KMS-11 (cell line): ENCODE measurements around the gene LNPK.

Source experiments
- H2AFZ ChIP-seq: fragments of 200-600 bp; sonication (generic); 2 replicates; pipeline ENCODE4 v1.6.1; 2016; ENCODE audit warnings: antibody characterized with exemption, mixed run types, low read depth
- H3K27ac ChIP-seq: fragments of 200-600 bp; sonication (generic); 2 replicates; pipeline ENCODE4 v1.6.1; 2016; ENCODE audit warnings: mild to moderate bottlenecking, mixed run types
- H3K27me3 ChIP-seq: fragments of 200-600 bp; sonication (generic); 2 replicates; pipeline ENCODE4 v1.6.1; 2017; ENCODE audit warnings: mild to moderate bottlenecking, low read depth, mixed run types, moderate library complexity; ENCODE audit not compliant: insufficient read depth
- H3K36me3 ChIP-seq: fragments of 200-600 bp; sonication (generic); 2 replicates; pipeline ENCODE4 v1.6.1; 2017; ENCODE audit warnings: mild to moderate bottlenecking, mixed run types; ENCODE audit not compliant: insufficient read depth
- H3K4me1 ChIP-seq: fragments of 200-600 bp; sonication (generic); 2 replicates; pipeline ENCODE4 v1.6.1; 2016; ENCODE audit warnings: mild to moderate bottlenecking, low read depth, mixed run types; ENCODE audit not compliant: poor library complexity, severe bottlenecking
- H3K4me2 ChIP-seq: fragments of 200-600 bp; sonication (generic); 2 replicates; pipeline ENCODE4 v1.7.0; 2016; ENCODE audit warnings: mild to moderate bottlenecking, mixed run types
- H3K4me3 ChIP-seq: fragments of 200-600 bp; sonication (generic); IDR thresholded peaks from 2 replicates; pipeline ENCODE4 v1.6.1; 2017; ENCODE audit warnings: low read depth, low read length, mixed read lengths; ENCODE audit not compliant: insufficient read depth
- H3K79me2 ChIP-seq: fragments of 200-600 bp; sonication (generic); 2 replicates; pipeline ENCODE4 v1.6.1; 2016; ENCODE audit warnings: low read depth, mixed run types; ENCODE audit not compliant: insufficient read depth
- H3K9ac ChIP-seq: fragments of 200-600 bp; sonication (generic); 2 replicates; pipeline ENCODE4 v1.6.1; 2016; ENCODE audit warnings: mild to moderate bottlenecking, mixed run types
- H4K20me1 ChIP-seq: fragments of 200-600 bp; sonication (generic); 2 replicates; pipeline ENCODE4 v1.6.1; 2016; ENCODE audit warnings: mild to moderate bottlenecking, mixed run types; ENCODE audit not compliant: insufficient read depth
- TF ChIP-seq, protein P1 (sequence below): fragments of 200-600 bp; sonication (generic); conservative IDR thresholded peaks from 2 replicates; pipeline ENCODE4 v1.6.1; 2017; ENCODE audit warnings: low read depth, mild to moderate bottlenecking, antibody characterized with exemption, low read length, moderate library complexity, mixed read lengths

LNPK gene

DNA sequence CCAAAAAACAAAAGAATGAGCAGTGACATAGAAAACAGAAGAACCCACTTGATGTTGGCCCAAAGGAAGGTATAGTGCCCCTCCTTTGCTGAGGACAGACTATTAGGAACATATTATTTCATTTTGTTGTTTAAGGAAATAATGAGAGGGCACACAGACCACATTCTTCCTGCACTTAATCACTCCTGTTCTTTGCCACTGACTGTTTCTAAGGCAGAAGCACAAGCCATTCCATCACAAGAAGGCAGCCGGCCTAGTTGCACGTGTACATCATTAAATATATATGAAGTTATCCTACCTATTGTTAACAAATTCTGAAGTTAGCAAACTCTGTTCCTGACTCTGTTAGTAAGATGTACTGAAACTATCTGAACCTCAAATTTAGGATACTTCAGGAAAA is 110.0 kb downstream of the LNPK start:
- H3K4me1 ChIP-seq: no peaks in the 10 kb centered on the region
- H3K4me2 ChIP-seq: no peak overlapping the region
- no peaks in the 10 kb centered on the region for H3K36me3 ChIP-seq
- H4K20me1 ChIP-seq: no peaks in the 10 kb centered on the region
- H3K27me3 ChIP-seq: no peaks in the 10 kb centered on the region
- no peaks in the 10 kb centered on the region for H3K79me2 ChIP-seq
- no peak overlapping the region for H3K4me3 ChIP-seq
- H3K9ac ChIP-seq: no peak overlapping the region
- no peak overlapping the region for H3K27ac ChIP-seq
- TF ChIP-seq, protein P1, sequence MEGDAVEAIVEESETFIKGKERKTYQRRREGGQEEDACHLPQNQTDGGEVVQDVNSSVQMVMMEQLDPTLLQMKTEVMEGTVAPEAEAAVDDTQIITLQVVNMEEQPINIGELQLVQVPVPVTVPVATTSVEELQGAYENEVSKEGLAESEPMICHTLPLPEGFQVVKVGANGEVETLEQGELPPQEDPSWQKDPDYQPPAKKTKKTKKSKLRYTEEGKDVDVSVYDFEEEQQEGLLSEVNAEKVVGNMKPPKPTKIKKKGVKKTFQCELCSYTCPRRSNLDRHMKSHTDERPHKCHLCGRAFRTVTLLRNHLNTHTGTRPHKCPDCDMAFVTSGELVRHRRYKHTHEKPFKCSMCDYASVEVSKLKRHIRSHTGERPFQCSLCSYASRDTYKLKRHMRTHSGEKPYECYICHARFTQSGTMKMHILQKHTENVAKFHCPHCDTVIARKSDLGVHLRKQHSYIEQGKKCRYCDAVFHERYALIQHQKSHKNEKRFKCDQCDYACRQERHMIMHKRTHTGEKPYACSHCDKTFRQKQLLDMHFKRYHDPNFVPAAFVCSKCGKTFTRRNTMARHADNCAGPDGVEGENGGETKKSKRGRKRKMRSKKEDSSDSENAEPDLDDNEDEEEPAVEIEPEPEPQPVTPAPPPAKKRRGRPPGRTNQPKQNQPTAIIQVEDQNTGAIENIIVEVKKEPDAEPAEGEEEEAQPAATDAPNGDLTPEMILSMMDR: no peak
- no peak overlapping the region for H2AFZ ChIP-seq

DNA sequence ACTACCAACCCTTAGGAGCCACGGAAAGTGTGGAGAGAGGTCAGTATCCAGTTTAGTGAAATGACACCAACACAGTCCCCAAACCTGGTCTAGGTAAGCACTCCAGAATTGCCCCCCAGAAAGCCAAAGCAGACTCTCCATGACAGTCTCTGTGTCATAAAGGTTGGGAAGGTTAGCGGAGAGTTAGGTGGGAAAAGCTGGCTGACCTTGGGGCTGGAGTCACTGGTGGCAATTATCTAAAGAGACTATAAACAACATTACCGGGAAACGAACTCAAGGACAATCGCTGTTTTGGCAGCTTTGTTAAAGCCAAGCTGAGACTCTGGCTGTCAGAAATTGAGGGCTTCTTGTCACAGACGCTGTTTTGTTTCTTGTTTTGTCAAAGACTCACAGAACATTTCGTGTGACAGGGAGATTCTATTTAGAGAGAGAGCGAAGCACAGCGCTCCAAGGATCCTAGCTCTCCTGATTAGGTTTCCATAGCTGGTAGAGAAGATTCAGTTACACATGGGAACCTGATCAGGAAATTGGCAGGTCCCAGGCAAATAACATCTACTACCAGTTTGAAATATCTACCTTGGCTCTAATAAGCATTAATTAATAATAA is 111.3 kb downstream of the LNPK start:
- H3K4me2 ChIP-seq: no peak overlapping the region
- H3K4me1 ChIP-seq: no peaks in the 10 kb centered on the region
- no peaks in the 10 kb centered on the region for H3K27me3 ChIP-seq
- no peaks in the 10 kb centered on the region for H3K79me2 ChIP-seq
- TF ChIP-seq, protein P1: no peak
- H3K27ac ChIP-seq: no peak overlapping the region
- no peaks in the 10 kb centered on the region for H4K20me1 ChIP-seq
- H3K36me3 ChIP-seq: no peaks in the 10 kb centered on the region
- no peak overlapping the region for H3K9ac ChIP-seq
- H3K4me3 ChIP-seq: no peak overlapping the region
- H2AFZ ChIP-seq: no peak overlapping the region

DNA sequence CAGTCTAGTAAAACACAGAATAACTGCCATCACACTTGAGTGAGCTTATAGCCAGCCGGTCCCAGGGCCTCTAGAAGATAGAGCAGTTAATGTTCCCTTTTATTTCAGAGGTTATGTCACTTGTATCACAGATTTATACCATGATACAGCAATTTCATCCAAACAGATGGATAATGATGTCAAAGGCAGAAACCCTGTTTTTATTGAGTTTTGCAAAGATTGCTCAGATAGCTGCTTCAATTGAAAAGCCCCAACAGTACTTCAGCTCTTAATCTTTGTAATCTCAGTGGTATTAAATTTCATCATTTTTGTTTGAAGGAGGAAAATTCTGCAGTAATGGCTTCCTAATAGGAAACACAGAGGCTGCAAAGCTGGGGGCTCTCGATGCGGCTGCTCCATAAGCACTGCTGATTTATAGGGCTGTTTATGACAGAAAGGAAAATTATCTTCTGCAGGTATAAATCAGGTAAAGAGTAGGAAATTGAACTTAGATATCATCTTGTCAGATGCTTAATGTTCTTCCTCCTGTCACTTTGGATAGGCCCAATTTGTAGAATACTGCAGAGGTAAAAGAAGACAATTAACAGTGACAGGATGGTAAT is 112.3 kb downstream of the LNPK start:
- H2AFZ ChIP-seq: no peak overlapping the region
- TF ChIP-seq, protein P1: no peak

DNA sequence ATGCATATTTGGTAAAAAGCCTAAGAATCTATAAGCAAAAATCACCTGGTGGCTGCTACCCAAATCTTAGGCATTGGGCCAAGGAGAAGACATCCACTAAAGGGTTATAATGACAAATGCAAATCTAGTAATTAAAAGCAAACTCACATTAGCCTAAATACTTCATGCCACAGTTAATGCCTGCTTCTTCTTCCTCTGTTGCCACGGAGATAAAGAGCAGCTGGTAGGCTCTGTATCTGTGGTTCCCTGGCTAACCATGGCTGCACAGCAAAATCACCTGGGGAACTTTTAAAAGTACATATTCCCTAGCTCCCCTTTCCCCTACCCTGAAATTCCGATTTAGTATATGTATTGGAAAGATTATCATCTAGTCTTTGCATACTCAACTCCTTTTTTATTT is 114.3 kb downstream of the LNPK start:
- H3K4me3 ChIP-seq: no peak overlapping the region
- H3K27ac ChIP-seq: no peak overlapping the region
- no peaks in the 10 kb centered on the region for H4K20me1 ChIP-seq
- H3K4me2 ChIP-seq: no peak overlapping the region
- no peaks in the 10 kb centered on the region for H3K79me2 ChIP-seq
- no peaks in the 10 kb centered on the region for H3K4me1 ChIP-seq
- H3K27me3 ChIP-seq: no peaks in the 10 kb centered on the region
- TF ChIP-seq, protein P1: no peak
- H2AFZ ChIP-seq: no peak overlapping the region
- no peaks in the 10 kb centered on the region for H3K36me3 ChIP-seq
- no peak overlapping the region for H3K9ac ChIP-seq

More for the DNA sequence above, 112.3 kb downstream of the LNPK start:
- no peaks in the 10 kb centered on the region for H3K27me3 ChIP-seq
- H3K79me2 ChIP-seq: no peaks in the 10 kb centered on the region
- no peak overlapping the region for H3K27ac ChIP-seq
- no peaks in the 10 kb centered on the region for H3K4me1 ChIP-seq
- H4K20me1 ChIP-seq: no peaks in the 10 kb centered on the region
- H3K4me2 ChIP-seq: no peak overlapping the region
- H3K4me3 ChIP-seq: no peak overlapping the region
- no peaks in the 10 kb centered on the region for H3K36me3 ChIP-seq
- H3K9ac ChIP-seq: no peak overlapping the region
